OCI-LY3 (cell line): ENCODE results near the gene ENOX2.

Source experiments
- H2AFZ ChIP-seq: fragments of 200-600, 300-600 bp; shearing (Covaris generic); 2 replicates; pipeline ENCODE4 v1.6.0; 2014; ENCODE audit warnings: antibody characterized with exemption, low read depth, low read length
- H3K27ac ChIP-seq: fragments of 200-600, 300-600 bp; sonication (generic); 2 replicates; pipeline ENCODE4 v1.5.1; 2014; ENCODE audit warnings: mild to moderate bottlenecking, low read length, moderate library complexity, mixed read lengths
- H3K27me3 ChIP-seq: fragments of 200-600, 300-600 bp; sonication (generic); 2 replicates; pipeline ENCODE4 v1.6.1; 2014; ENCODE audit warnings: low read depth, low read length, mixed read lengths
- H3K36me3 ChIP-seq: fragments of 200-600, 300-600 bp; sonication (generic); replicated peaks from 2 replicates; pipeline ENCODE3; 2014; ENCODE audit warnings: low read depth, low read length, mixed read lengths
- H3K4me1 ChIP-seq: fragments of 300-600, 200-600 bp; sonication (generic); 2 replicates; pipeline ENCODE4 v1.6.1; 2014; ENCODE audit warnings: low read length, mixed read lengths
- H3K4me2 ChIP-seq: fragments of 200-600, 300-600 bp; sonication (generic); 2 replicates; pipeline ENCODE4 v1.6.1; 2014; ENCODE audit warnings: low read length, mixed read lengths
- H3K4me3 ChIP-seq: fragments of 300-600, 200-600 bp; sonication (generic); 2 replicates; pipeline ENCODE4 v1.5.1; 2014; ENCODE audit warnings: antibody characterized with exemption, mild to moderate bottlenecking, low read length, moderate library complexity
- H3K79me2 ChIP-seq: fragments of 300-600, 200-600 bp; shearing (Covaris generic); 2 replicates; pipeline ENCODE4 v1.6.1; 2014; ENCODE audit warnings: mild to moderate bottlenecking, low read length, mixed read lengths
- H3K9ac ChIP-seq: fragments of 300-600, 200-600 bp; shearing (Covaris generic); 2 replicates; pipeline ENCODE4 v1.6.0; 2014; ENCODE audit warnings: mild to moderate bottlenecking, low read length, moderate library complexity
- H3K9me3 ChIP-seq: fragments of 200-600, 300-600 bp; shearing (Covaris generic); 2 replicates; pipeline ENCODE4 v1.6.1; 2014; ENCODE audit warnings: low read length, mixed read lengths; ENCODE audit not compliant: insufficient read depth
- H4K20me1 ChIP-seq: fragments of 200-600, 300-600 bp; sonication (generic); 2 replicates; pipeline ENCODE4 v1.6.1; 2016; ENCODE audit warnings: low read length, mixed read lengths; ENCODE audit not compliant: insufficient read depth
- CTCF ChIP-seq: fragments of 200-600, 300-600 bp; sonication (generic); IDR thresholded peaks from 2 replicates; pipeline ENCODE4 v1.5.1; 2014; ENCODE audit warnings: antibody characterized with exemption, low read length, low read depth
- EZH2phosphoT487 ChIP-seq: fragments of 200-600 bp; shearing (Covaris generic); IDR thresholded peaks from 2 replicates; pipeline ENCODE4 v1.6.1; 2018; ENCODE audit warnings: antibody characterized with exemption, mixed run types, low read depth

The ENOX2 gene

GRCh38 chrX:130699618-130700017 is 203.4 kb downstream of the ENOX2 start:
- Histone ChIP-seq H3K4me1 (peaks cover 3% of the 10 kb centered on the region; the same call in 1 of the 2 replicates), H3K4me2 (no peak overlapping the region), H3K9ac (no peak overlapping the region), H3K4me3 (no peak overlapping the region), H3K36me3 (no peaks in the 10 kb centered on the region), H3K27ac (no peak overlapping the region), H2AFZ (no peak overlapping the region), H3K9me3 (no peaks in the 10 kb centered on the region), H3K79me2 (no peaks in the 10 kb centered on the region), H4K20me1 (no peaks in the 10 kb centered on the region), H3K27me3 (no peaks in the 10 kb centered on the region)
- TF ChIP-seq CTCF (no peak), EZH2phosphoT487 (no peak)

GRCh38 chrX:130696542-130696941 is 206.5 kb downstream of the ENOX2 start:
- Histone ChIP-seq H3K36me3 (no peaks in the 10 kb centered on the region), H3K27ac (no peak overlapping the region), H3K4me2 (no peak overlapping the region), H4K20me1 (no peaks in the 10 kb centered on the region), H3K27me3 (no peaks in the 10 kb centered on the region), H3K9ac (no peak overlapping the region), H3K4me1 (peaks cover 3% of the 10 kb centered on the region; the same call in 1 of the 2 replicates), H3K79me2 (no peaks in the 10 kb centered on the region), H3K9me3 (no peaks in the 10 kb centered on the region), H3K4me3 (no peak overlapping the region), H2AFZ (no peak overlapping the region)
- TF ChIP-seq CTCF = no peak
- no peak for TF ChIP-seq EZH2phosphoT487

- Histone ChIP-seq H3K4me1 (peaks cover 3% of the 10 kb centered on the region; the same call in 1 of the 2 replicates), H3K36me3 (no peaks in the 10 kb centered on the region), H3K9ac (no peak overlapping the region), H2AFZ (no peak overlapping the region), H3K27ac (no peak overlapping the region), H3K79me2 (no peaks in the 10 kb centered on the region), H3K4me2 (no peak overlapping the region), H3K4me3 (no peak overlapping the region), H3K9me3 (no peaks in the 10 kb centered on the region), H3K27me3 (no peaks in the 10 kb centered on the region), H4K20me1 (no peaks in the 10 kb centered on the region)
- TF ChIP-seq CTCF (no peak), EZH2phosphoT487 (no peak)
These were observed 207.1 kb downstream of the ENOX2 start for GRCh38 chrX:130695931-130696330.

- Histone ChIP-seq H3K36me3 (no peaks in the 10 kb centered on the region), H3K9me3 (no peaks in the 10 kb centered on the region), H3K79me2 (no peaks in the 10 kb centered on the region), H3K27ac (no peak overlapping the region), H2AFZ (no peak overlapping the region), H4K20me1 (no peaks in the 10 kb centered on the region), H3K9ac (no peak overlapping the region), H3K4me3 (no peak overlapping the region), H3K27me3 (no peaks in the 10 kb centered on the region), H3K4me2 (no peak overlapping the region), H3K4me1 (peaks cover 3% of the 10 kb centered on the region; the same call in 1 of the 2 replicates)
- TF ChIP-seq CTCF (no peak), EZH2phosphoT487 (no peak)
These were observed 208.0 kb downstream of the ENOX2 start for GRCh38 chrX:130694983-130695382.
